Measurements from ENCODE around the gene DCC. TPM values are rescaled to one million over a fixed set of nuclear protein-coding genes. Genes with fewer than 3 reads are reported as not detected.

Gene DCC
- total RNA-seq, 2 experiments from 2014 or later, result not detected

GRCh38 chr18:52409727-52410126 lies 69.7 kb downstream of the DCC start:
- TF ChIP-seq CTCF (IDR thresholded peaks at IDR 0.05), result no peak
- Mint-ChIP-seq H3K4me1 (ENCODE audit: low read depth) (no peaks in the 10 kb centered on the region), H3K27me3 (no peaks in the 10 kb centered on the region), H3K36me3 (ENCODE audit: low read depth) (no peaks in the 10 kb centered on the region), H3K4me3 (no peak overlapping the region), H3K9me3 (peaks cover 2% of the 10 kb centered on the region), H3K27ac (no peak overlapping the region)
- intact Hi-C loops (cut with DNase I, micrococcal nuclease), result no loop called here
- Histone ChIP-seq H3K4me1 (ENCODE audit: insufficient read depth, low read length) (no peaks in the 10 kb centered on the region), H3K4me3 (ENCODE audit: low read length) (no peak overlapping the region), H3K27ac (ENCODE audit: low read depth in 1 of 2, low read length in 2 of 2) (no peak overlapping the region), H3K9me3 (ENCODE audit: control insufficient read depth in 1 of 2, insufficient read depth in 1 of 2, low read length in 2 of 2) (no peaks in the 10 kb centered on the region), H3K27me3 (ENCODE audit: control insufficient read depth in 1 of 2, insufficient read depth in 2 of 2, low read length in 2 of 2) (no peaks in the 10 kb centered on the region), H3K36me3 (ENCODE audit: insufficient read depth, low read length) (no peaks in the 10 kb centered on the region)
- CTCF ChIA-PET, result no interaction called here
- DNase-seq (no peak), ATAC-seq (ENCODE audit: poor library complexity) (no peak)
- POLR2A ChIA-PET, result no interaction called here

- no peak overlapping the region for H3K27ac ChIP-seq (ENCODE audit: low read depth in 1 of 2, low read length in 2 of 2)
- DNase-seq, result no peak
- no peaks in the 10 kb centered on the region for H3K36me3 ChIP-seq (ENCODE audit: insufficient read depth, low read length)
- ChIA-PET CTCF (no interaction called here), POLR2A (no interaction called here)
- H3K27ac Mint-ChIP-seq, result no peak overlapping the region
- H3K4me3 Mint-ChIP-seq, result no peak overlapping the region
- no peak for TF ChIP-seq CTCF (IDR thresholded peaks at IDR 0.05)
- no peaks in the 10 kb centered on the region for H3K9me3 ChIP-seq (ENCODE audit: control insufficient read depth in 1 of 2, insufficient read depth in 1 of 2, low read length in 2 of 2)
- peaks cover 2% of the 10 kb centered on the region for H3K9me3 Mint-ChIP-seq
- no peaks in the 10 kb centered on the region for H3K4me1 Mint-ChIP-seq (ENCODE audit: low read depth)
- no peak overlapping the region for H3K4me3 ChIP-seq (ENCODE audit: low read length)
- no peaks in the 10 kb centered on the region for H3K27me3 Mint-ChIP-seq
- H3K4me1 ChIP-seq (ENCODE audit: insufficient read depth, low read length), result no peaks in the 10 kb centered on the region
- no peaks in the 10 kb centered on the region for H3K27me3 ChIP-seq (ENCODE audit: control insufficient read depth in 1 of 2, insufficient read depth in 2 of 2, low read length in 2 of 2)
- intact Hi-C loops (cut with DNase I, micrococcal nuclease), result no loop called here
- no peaks in the 10 kb centered on the region for H3K36me3 Mint-ChIP-seq (ENCODE audit: low read depth)
- no peak for ATAC-seq (ENCODE audit: poor library complexity)
Measured at GRCh38 chr18:52415131-52415530, 75.1 kb downstream of the DCC start.

- no peaks in the 10 kb centered on the region for H3K4me1 ChIP-seq (ENCODE audit: insufficient read depth, low read length)
- H3K36me3 ChIP-seq (ENCODE audit: insufficient read depth, low read length), result no peaks in the 10 kb centered on the region
- H3K4me1 Mint-ChIP-seq (ENCODE audit: low read depth), result no peaks in the 10 kb centered on the region
- no peak overlapping the region for H3K4me3 ChIP-seq (ENCODE audit: low read length)
- no peaks in the 10 kb centered on the region for H3K27me3 Mint-ChIP-seq
- intact Hi-C loops (cut with DNase I, micrococcal nuclease), result no loop called here
- H3K27ac ChIP-seq (ENCODE audit: low read depth in 1 of 2, low read length in 2 of 2), result no peak overlapping the region
- ChIA-PET POLR2A (no interaction called here), CTCF (no interaction called here)
- ATAC-seq (ENCODE audit: poor library complexity) (no peak), DNase-seq (no peak)
- no peak for TF ChIP-seq CTCF (IDR thresholded peaks at IDR 0.05)
- no peaks in the 10 kb centered on the region for H3K36me3 Mint-ChIP-seq (ENCODE audit: low read depth)
- no peak overlapping the region for H3K4me3 Mint-ChIP-seq
- H3K9me3 Mint-ChIP-seq, result peaks cover 2% of the 10 kb centered on the region
- no peaks in the 10 kb centered on the region for H3K27me3 ChIP-seq (ENCODE audit: control insufficient read depth in 1 of 2, insufficient read depth in 2 of 2, low read length in 2 of 2)
- no peaks in the 10 kb centered on the region for H3K9me3 ChIP-seq (ENCODE audit: control insufficient read depth in 1 of 2, insufficient read depth in 1 of 2, low read length in 2 of 2)
- H3K27ac Mint-ChIP-seq, result no peak overlapping the region
Measured at GRCh38 chr18:52422985-52423601, 83.1 kb downstream of the DCC start.
